Measurements from ENCODE around the gene CCNQ.
"Not testable (repeated sequence)": the region's sequence is repeated elsewhere in the genome, so short reads cannot be mapped to it uniquely, and the experiment has no call there.

Gene CCNQ

DNA sequence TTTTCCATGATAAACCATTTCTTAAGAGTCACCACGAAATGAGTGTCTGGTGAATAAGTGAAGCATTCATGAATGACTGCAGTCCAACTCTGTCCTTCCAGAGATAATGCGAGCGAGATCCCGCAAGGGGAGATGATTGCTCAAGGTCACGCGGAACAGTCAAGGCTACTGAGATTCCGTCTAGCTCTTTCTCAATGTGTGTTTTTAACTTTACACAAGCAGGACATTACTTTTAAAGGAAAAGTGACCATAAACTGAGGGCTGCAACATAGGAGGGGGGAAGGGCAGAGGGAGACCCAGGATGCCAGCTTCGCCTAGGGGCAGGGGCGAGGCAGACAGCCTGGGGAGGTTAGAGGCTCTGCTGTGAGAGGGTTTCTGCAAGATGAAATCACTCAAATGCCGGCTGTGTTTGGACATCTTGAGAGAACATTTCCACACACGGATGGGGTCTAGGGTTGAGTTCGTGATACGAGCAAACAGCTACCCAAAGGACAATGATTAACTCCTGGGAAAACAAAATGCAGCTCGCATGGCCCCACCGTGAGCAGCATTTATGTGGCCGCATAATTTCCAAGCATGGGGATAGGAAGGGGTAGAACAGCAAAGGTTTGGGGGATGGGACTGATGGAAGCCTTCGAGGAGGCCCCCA is 23.8 kb upstream of the CCNQ start:
- no peak for DNase-seq

DNA sequence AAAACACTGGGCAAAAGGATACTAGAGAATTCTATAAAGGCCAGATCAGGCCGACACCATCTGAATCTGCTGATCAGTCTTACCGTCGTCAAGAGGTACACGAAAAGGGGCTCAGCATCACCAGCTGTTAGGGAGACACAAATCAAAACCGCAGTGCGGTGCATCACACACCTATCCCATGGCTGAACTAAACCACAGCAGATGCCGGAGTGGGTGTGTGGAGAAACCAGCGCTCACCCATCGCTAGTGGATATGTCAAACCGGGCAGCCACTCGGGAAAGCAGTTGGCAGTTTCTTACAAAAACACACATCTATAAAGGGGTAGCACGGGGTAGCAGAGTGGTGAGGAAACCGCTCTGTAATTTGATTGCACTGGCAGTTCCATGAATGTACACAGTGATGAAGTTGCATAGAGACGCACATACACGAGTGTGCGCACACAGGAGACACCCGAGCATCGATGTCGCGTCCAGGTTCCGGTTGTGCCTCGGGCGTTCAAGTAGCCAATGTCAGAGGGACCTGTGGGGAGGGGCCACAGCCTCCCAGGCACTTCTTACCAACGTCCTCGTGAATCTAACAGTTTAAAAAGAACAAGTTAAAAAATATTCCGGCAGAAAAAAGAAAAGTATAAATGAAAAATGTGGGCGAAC is 23.1 kb upstream of the CCNQ start:
- DNase-seq, result no peak

DNA sequence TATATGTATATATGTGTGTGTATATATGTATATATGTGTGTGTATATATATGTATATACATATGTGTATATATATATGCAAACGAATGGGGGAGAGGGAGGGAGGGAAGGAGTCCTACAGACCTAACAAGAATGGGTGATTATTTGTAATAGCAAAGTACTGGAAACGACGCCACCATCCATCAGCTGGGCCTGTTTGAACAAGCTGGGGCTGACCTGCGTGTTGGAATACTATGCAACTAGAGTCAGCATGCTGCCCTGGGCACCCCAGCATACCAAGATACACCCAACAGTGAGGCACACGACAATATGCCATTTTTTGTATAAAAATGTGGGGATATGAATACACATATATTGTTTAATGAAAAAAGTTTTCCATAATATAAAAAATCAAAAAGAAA is 21.6 kb upstream of the CCNQ start:
- DNase-seq, result no peak

DNA sequence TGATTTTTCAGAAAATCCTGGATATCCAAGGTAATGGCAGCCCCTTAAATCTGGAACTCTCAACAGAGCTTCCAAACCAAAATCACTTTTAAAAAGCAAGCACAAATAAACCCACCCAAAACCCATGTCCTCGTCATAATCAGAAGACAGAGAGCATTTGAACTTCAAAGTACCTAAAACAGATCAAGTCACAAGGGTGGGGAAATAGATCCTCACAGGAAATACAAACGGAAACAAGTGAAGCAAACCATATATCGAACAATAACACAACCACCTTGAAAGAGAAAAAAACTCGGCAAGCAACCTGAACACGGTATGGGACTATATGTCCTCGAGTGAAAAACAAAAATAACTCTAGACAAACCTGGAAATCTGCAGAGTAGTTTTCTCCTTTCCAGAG is 15.9 kb upstream of the CCNQ start:
- DNase-seq, result no peak

DNA sequence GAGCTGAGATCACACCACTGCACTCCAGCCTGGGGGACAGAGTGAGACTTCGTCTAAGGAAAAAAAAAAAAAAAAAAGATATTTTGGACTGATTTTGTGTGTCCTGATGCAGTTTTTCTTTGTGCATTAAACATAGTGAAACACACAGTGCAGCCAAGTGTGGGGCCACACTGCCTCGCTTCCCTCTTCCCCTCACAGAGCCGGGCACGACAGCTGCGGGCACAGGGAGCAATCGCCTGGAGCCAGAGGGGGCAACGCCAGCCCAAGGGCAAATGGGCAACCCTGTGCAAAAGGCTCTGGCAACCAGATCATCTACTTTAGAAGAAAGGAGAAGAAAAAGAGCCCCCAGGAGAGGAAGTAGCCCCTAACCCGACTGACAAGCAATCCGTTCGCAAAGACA is 13.5 kb upstream of the CCNQ start:
- no peak for DNase-seq

DNA sequence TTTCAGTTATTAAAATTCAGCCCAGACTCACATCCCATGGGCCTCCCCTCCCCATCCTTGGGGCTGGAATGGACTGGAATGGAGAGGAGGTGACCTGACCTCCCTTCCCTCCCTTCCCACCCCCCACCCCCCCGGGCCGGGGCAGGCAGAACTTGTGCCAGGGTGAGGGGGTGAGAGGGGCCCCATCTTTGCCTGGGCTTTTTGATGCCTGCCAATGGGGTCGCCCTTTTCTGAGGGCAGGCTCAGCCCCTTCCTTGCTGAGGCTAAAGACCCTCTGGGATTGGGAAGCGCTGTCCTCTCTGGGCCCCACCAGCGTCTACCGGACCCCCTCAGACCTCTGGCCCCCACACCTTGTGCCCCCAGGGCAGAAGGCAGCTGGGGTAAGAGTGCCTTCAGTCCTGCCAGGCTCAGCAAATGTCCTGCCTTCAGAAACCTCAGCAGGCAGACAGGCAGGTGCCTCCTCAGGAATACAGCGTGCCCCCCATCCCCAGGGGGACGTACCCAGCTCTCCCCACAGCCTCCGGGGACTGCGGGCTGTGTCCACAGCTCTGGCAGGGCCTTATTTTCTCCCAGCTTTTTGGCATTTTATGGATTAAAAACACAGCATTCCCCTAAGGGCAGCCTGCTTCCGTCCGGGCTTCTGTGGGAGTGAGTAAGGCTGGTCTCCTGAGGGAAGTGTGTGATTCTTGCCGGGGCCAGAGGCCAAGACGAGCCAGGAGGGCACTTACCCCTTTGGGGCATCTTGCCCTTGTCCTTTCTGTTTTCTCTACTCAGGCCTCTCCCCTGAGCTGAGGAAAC is 12.6 kb upstream of the CCNQ start:
- no peak for DNase-seq

DNA sequence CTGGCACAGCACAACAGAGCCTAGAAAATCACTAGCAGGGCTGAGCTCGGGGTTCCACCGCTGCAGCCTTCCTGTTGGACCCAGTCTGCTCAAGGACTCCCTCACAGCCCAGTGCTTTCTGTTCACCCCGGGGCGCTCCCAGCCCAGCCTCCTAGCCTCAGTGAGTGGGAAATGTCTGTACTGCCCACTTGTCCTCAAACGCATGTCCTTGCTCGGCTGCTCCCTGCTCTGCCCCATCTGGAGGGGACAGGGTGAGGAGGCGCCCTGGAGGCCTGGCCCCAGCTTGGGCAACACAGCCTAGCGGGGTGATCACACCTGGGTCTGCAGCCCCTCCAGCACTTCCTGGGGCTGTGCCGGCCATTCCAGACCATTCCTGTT is 11.9 kb upstream of the CCNQ start:
- DNase-seq, result no peak

DNA sequence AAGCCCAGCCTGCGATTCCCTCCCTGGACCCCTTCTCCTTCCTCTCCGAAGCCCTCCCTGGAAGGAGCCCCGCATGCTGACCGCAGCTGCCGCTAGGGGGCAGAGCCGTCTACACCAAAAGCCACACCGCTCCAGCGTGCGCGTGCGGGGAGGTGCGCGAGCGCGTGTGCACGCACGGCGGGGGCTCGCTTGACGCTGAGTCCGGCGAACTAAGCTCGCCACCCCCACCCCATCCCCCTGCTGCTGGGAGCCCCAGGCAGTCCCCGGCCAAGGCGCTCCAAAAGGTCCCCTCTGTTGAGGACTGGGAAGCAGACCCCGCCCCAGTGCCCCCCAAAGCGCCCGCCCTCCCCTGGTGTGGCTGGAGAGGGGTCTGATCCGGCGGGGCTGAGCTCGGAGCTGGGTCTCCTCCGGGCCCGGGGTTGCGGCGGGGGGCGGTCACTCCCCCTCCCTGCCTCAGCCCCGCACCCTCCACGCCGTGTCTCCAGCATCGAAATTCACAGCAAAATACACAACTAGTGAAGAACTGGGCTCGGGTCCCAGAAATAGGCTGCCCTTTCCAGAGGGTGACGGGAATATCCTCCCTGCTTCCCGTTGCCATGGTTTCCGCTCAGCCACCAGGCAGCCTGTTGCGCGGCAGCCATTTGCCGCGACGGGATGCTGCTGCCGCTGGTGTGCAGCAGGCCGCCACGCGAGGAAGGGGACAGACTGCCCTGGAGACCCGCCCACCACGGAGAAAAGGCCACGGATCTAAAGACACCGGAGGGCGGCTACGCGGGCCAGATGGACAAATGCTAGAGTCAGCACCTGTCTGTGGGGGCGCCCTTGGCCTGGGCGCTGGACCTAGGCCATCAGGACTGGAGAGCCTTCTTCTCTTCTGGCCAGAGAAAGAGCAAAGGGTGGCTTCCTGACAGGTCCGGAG is 11.2 kb upstream of the CCNQ start:
- peak; percentile 87 for DNase-seq

DNA sequence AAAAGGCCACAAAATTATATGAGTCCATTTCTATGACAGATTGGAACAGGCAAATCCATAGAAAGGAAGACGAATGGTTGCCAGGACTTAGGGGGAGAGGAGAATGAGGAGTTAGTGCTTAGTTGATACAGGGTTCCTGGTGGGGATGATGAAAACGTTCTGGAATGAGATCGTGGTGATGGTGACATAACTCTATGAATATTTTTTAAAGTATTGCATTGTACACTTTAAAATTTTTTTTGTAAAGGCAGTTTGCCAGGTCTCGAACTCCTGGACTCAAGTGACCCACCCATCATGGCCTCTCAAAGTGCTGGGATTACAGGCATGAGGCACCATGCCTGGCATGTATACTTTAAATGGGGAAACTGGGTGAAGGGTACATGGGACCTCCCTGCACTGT is 9.9 kb upstream of the CCNQ start:
- no peak for DNase-seq

DNA sequence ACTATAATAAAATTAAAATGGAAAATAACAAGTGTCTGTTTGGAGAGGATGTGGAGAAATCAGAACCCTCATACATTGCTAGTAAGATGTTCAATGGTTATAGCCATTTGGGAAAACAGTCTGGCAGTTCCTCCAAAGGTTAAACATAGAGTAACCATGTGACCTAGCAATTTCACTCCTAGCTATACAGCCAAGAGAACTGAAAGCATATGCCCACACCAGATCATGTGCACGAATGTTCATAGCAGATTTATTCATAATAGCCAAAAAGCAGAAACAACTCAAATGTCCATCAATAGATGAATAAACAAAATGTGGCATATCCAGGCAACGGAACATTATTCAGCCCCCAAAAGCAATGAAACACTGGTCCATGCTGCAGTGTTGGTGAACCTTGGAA is 9.4 kb upstream of the CCNQ start:
- no peak for DNase-seq

DNA sequence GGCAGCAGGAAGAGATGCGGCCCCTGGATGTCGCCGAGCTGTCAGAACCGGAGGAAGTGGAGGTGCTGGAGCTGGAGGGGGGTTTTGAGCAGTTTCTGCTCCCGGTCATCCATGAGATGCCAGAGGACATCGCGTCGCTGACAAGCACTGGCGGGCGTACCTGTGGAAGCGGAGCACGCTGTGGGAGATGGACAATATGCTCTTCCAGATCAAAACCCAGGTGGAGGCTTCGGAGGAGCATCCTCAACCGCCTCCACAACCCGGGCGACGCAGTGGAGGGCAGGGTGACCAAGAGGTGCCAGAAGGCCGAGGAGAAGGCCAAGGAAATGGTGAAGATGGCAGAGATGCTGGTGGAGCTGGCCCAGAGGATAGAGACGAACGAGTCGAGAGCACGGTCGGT is 7.6 kb upstream of the CCNQ start:
- no peak for DNase-seq

DNA sequence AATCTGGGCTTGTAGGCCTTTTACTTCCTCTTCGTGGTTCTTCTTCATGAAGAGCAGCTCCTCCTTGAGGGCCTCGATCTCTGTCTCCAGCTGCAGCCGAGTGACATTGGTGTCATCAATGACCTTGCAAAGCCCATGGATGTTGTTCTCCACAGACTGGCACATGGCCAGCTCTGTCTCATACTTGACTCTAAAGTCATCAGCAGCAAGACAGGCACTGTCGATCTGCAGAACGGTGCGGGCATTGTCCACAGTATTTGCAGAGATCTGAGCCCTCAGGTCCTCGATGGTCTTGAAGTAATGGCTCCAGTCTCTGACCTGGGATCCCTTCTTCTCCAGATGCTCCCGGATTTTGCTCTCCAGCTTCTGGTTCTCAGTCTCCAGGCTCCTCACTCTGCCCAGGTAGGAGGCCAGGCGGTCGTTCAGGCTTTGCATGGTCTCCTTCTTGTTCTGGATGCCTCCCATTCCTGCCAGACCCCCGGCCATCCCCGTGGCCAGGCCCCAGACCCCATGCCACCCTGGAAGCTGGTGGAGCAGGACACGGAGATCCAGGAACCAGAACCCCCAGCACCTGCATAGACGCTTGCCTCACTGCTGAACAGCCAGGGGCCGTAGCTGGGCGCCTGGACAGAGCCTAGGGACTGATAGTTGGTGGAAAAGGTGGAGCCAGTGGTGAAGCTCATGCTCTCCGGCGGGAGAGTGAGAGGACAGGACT is 5.9 kb upstream of the CCNQ start:
- not testable (repeated sequence) for DNase-seq

DNA sequence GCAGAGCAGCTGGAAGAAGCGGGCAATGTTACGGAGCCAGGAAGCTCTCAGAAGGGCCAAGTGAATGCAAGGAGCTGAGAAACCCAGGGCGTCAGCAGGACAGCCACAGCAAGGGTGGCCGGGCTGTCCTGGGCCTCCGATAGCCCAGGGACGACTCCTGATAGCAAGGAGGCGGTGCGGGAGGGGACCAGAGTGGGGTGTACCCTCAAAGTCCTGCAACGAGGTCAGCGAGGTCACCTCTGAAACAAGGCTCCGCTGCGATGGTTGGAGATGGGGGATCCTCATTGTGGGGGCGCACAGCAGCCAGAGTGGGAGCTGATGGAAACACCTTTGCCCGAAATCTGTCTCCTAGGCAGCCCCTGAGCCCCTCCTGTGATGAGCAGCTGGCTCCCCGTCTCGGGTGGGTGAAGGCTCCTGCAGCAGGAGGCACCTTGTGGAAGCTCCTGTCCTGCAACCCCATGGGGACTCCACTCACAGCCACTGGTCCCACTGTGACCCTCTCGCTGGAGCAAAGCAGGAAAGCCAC is 4.3 kb upstream of the CCNQ start:
- no peak for DNase-seq

DNA sequence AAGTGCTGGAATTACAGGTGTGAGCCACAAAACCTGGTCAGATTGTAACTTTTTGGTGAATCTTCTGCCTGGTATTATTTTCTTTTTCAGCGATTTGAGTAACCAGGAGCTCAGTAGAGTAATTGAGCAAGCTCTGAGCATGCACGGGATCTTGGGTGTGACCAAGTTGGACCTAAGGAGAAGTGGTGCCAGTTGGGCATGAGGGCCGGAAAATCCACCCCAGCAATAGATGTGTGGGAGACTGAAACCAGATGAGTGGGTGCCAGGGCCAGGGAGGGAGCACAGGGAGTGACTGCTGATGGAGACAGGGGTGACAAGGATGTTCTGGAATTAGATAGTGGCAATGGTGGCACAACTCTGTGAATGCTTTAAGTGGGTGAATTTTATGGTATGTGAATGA is 3.7 kb upstream of the CCNQ start:
- DNase-seq, result no peak

DNA sequence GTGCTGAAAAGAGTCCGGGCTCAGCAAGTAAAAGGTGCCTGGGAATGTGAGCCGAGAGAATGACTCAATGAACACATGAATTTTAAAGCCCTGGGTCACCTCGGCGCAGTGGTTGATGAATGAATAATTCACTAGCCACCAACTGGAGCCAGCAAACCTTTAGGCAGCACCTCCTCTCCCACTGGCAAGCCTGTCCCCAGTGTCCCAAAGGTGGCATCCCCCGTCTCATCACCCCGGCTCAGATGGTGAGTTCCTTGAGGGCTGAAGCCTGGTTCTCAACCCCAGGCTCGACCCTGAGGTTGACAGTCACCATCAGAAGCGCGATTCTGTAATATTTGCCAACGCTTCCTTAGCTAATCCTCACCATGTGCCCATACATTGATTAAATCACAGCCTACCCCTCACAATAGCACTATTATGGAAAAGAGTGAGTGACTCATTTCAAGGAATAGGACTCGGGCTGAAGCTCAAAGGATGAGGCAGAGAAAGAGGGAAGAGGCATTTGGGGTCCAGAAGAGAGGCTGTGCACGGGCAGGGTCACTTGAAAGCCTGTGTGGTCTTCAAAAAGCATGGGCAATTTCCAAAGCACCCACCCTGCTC is 2.7 kb upstream of the CCNQ start:
- DNase-seq, result no peak

DNA sequence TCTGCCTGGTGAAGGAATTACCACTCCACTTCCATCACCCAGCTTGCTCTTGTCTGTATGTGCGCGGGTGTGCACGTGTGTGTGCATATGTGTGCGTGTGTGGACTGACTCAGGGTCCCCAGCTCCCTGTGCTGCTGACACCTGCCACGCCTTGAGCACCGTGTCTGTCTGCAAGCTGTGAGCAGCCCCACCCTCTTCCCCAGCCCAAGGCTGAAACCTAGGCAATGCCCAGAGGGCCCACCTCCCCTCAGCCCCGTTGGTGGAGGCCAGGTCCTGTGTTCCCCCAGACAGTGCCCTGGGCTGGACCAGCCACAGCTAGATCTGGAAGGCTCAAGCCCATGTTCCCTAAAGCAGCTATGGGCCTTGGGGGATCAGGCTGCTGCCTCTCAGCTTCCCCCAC is 2.0 kb upstream of the CCNQ start:
- no peak for DNase-seq

DNA sequence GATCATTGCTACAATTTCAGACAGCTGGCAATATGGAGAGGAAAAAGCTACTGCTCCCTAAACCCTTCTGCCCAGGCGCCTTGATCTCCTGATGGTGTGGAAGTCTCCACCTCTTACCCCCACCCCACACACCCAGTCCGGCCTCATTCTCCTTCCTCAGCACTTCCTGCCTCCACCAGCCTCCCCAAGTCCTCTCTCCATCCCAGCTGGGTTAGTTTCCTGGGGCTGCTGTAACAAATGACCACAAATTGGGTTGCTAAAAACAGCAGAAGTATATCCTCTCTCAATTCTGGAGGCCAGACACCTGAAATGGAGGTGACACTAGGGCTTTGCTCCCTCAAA is 1.1 kb upstream of the CCNQ start:
- DNase-seq, result no peak

DNA sequence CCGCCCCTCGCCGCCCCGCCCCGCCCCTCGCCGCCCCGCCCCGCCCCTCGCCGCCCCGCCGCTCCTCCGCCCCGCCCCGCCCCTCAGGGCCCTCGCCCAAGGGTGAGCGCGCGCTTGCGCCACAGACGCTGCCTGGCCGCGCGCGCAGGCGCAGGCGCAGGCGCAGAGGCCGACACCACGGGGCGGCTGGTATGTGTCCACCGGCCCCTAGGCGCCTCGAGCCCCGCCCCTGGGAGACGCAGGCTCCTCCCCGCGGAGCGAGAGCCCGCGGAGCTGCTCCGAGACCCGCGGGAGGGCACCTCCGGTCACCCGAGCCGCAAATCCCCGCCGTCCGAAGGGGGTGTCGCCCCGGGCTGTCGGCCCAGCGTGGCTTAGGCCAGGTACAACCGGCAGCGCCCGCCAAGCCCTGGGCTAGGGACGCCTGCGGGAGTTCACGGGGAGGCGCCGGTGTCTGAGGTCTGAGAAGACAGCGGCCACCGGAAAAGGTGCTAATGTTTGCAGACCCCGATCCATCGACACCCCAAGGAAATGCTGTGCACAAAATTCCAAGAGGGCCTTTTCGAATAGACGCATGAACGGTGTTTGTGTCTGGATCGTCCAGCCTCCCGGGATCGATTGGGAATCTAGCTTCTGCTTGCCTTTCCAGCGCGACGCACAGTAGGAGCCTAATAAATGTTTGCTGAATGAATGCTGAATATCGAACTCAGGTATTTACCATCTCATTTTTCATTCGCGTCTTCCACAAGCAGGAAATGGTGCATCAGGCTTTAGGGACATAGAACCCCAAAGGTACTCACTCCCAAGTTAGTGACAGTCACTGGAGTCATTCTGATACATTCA is 473 bp upstream of the CCNQ start:
- peak; percentile 95 for DNase-seq

DNA sequence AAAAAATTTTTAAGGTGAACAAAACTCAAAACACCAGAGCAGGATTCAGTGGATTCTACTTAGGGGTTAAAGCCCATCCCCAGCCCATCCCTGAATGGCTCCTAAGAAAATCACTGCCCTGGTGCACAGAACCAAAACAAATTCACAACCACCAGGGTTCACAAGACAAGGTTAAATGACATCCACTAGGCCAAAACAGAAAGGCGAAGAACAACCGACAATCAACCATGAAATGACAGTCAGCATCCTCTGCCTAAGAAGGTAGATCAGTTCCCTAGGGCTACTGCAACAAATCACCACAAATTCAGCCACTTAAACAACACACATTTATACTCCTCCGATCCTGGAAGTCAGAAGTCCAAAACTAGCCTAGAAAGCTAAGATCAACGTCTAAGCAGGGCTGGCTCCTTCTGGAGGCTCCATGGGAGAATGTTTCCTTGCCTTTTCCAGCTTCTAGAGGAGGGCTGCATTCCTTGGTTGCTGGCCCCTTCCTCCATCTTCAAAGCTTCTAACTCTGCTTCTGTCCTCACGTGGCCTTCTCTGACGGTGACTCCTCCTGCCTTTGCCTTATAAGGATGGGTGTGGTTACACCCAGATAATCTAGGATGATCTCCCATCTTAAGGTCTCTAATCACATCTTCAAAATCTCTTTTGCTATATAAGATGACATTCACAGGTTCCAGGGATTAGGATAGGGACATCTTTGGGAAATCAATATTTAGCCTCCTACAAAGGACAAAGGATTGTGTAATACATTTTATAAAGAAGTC is 1.8 kb downstream of the CCNQ start:
- no peak for DNase-seq
